ENCODE data around the gene BAK1. TPM values are rescaled to one million over a fixed set of nuclear protein-coding genes. Genes with fewer than 3 reads are reported as not detected.
A peak's percentile ranks its signal among the peaks of the same experiment; 100 is the strongest.

BAK1 gene
- total RNA-seq, 1 experiment from 2014 or later = 31.5 TPM

GRCh38 chr6:33609528-33609927 lies 29.5 kb upstream of the BAK1 start:
- Histone ChIP-seq H3K9me3 (ENCODE audit: control insufficient read depth, insufficient read depth, low read depth, low read length) (no peaks in the 10 kb centered on the region), H3K4me3 (ENCODE audit: low read depth in 2 of 2, low read length in 2 of 2) (no peak overlapping the region), H3K4me1 (ENCODE audit: control insufficient read depth, insufficient read depth, low read length) (peaks cover 35% of the 10 kb centered on the region), H3K27ac (ENCODE audit: low read length) (peak overlapping the region; percentile 60; the same call in 1 of the 2 replicates), H3K27me3 (ENCODE audit: control insufficient read depth, insufficient read depth, low read length) (no peaks in the 10 kb centered on the region), H3K36me3 (ENCODE audit: control insufficient read depth, insufficient read depth, low read length) (no peaks in the 10 kb centered on the region)
- ChIA-PET POLR2A (no interaction called here), CTCF (no interaction called here)
- BruUV-seq (replicated peaks) = no TSS peak
- TF ChIP-seq SIN3A (IDR thresholded peaks at IDR 0.05; ENCODE audit: borderline replicate concordance, insufficient read depth, low read depth, low read length) (no peak), REST (IDR thresholded peaks at IDR 0.05; ENCODE audit: insufficient read depth in 1 of 2, low read depth in 2 of 2, low read length in 1 of 2) (no peak), POLR2AphosphoS5 (IDR thresholded peaks at IDR 0.05; ENCODE audit: low read depth, low read length) (no peak)
- peak; percentile 41 for ATAC-seq
- intact Hi-C loops (cut with micrococcal nuclease; ENCODE audit: unreplicated experiment) = no loop called here
- no peak for DNase-seq (ENCODE audit: low read depth, low spot score)
- in situ Hi-C loops (cut with HindIII; ENCODE audit: low pct_unique_long_range_greater_than_20kb, low sequenced_read_pairs) = no loop called here

DNA sequence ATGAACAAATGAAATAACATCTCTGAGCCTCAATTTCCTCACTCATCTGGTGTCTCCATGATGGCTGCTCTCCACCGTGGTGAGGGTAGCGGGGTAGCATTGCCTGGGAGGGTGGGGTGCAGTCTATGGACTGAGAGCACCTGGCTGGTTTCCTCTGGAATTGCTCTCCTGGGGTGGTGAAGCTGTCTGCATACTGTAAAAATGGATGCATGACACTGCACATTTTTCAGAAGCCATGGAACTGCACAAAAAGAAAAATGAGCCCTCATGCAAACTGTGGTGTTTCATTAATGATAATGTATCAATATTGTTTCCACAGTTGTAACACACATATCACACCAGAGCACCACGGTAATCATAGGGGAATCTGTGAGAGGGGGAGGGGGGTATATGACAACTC lies 28.9 kb upstream of the BAK1 start:
- no peaks in the 10 kb centered on the region for H3K36me3 ChIP-seq (ENCODE audit: control insufficient read depth, insufficient read depth, low read length)
- TF ChIP-seq TCF7L2 (IDR thresholded peaks at IDR 0.05; ENCODE audit: low read depth, low read length) (no peak), SIN3A (IDR thresholded peaks at IDR 0.05; ENCODE audit: borderline replicate concordance, insufficient read depth, low read depth, low read length) (no peak), POLR2AphosphoS5 (IDR thresholded peaks at IDR 0.05; ENCODE audit: low read depth, low read length) (no peak), CTCF (IDR thresholded peaks at IDR 0.05) (no peak), REST (IDR thresholded peaks at IDR 0.05; ENCODE audit: insufficient read depth in 1 of 2, low read depth in 2 of 2, low read length in 1 of 2) (no peak)
- H3K27ac ChIP-seq (ENCODE audit: low read length) = peak overlapping the region; percentile 60
- peaks cover 32% of the 10 kb centered on the region for H3K4me1 ChIP-seq (ENCODE audit: control insufficient read depth, insufficient read depth, low read length)
- DNase-seq (ENCODE audit: low read depth, low spot score) = no peak
- POLR2A ChIA-PET = no interaction called here
- intact Hi-C loops (cut with micrococcal nuclease; ENCODE audit: unreplicated experiment) = no loop called here
- H3K9me3 ChIP-seq (ENCODE audit: control insufficient read depth, insufficient read depth, low read depth, low read length) = no peaks in the 10 kb centered on the region
- BruUV-seq (replicated peaks) = no TSS peak
- in situ Hi-C loops (cut with HindIII; ENCODE audit: low pct_unique_long_range_greater_than_20kb, low sequenced_read_pairs) = no loop called here
- H3K27me3 ChIP-seq (ENCODE audit: control insufficient read depth, insufficient read depth, low read length) = no peaks in the 10 kb centered on the region
- no peak for ATAC-seq
- CTCF ChIA-PET = no interaction called here
- H3K4me3 ChIP-seq (ENCODE audit: low read depth in 2 of 2, low read length in 2 of 2) = no peak overlapping the region
